ELR (cell line): Measurements from ENCODE around the gene NDUFC2.

ENCODE experiments used
- DNase-seq: peaks from one replicate; pipeline ENCODE4 v3.0.0-alpha.2; 2015; ENCODE audit warnings: low read depth

NDUFC2 gene

GRCh38 chr11:78079232-78080083 lies at the start of gene NDUFC2:
TSS of gene NDUFC2 (minus strand) at chr11:78079862. CDS start at chr11:78079744, 118 bp downstream.
- DNase-seq = peak; percentile 88

DNA sequence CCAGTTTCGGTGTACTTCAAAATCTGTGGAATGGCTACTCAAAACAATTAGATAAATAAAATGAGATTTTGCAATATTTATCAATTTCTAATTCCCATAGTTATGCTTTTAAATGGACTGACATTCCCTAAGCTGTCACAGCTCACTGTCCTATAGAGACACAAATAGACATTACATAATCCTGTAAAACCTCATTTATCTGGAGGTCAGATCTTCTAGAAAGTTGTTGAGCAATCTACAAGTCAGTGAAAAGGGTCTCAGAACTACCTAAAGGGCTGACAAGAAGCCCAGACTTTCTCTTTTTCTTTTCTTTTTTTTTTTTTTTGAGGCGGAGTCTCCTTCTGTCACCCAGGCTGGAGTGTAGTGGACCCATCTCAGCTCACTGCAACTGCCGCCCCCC lies 47.7 kb upstream of the NDUFC2 start:
- DNase-seq = no peak

GRCh38 chr11:78112582-78113275 lies 33.1 kb upstream of the NDUFC2 start:
- DNase-seq = no peak

GRCh38 chr11:78111298-78111697 lies 31.6 kb upstream of the NDUFC2 start:
- DNase-seq = no peak

- DNase-seq = peak; percentile 68
Measured at GRCh38 chr11:78110830-78111229, 31.2 kb upstream of the NDUFC2 start.

DNA sequence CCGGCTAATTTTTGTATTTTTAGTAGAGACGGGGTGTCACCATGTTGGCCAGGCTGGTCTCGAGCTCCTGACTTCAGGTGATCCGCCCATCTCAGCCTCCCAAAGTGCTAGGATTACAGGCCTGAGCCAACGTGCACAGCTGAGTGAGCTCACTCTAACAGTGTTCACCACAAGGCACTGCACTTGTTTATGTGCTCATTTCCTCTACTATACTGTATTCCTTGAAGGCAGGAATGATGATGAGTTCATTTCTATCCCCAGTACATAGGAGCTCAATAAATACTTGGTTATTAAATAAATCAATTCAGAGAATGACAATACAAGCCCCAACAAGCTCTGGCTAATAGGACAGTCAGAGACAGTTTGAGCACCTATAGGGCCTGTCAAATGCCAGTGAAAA lies 30.7 kb upstream of the NDUFC2 start:
- peak; percentile 35 for DNase-seq

DNA sequence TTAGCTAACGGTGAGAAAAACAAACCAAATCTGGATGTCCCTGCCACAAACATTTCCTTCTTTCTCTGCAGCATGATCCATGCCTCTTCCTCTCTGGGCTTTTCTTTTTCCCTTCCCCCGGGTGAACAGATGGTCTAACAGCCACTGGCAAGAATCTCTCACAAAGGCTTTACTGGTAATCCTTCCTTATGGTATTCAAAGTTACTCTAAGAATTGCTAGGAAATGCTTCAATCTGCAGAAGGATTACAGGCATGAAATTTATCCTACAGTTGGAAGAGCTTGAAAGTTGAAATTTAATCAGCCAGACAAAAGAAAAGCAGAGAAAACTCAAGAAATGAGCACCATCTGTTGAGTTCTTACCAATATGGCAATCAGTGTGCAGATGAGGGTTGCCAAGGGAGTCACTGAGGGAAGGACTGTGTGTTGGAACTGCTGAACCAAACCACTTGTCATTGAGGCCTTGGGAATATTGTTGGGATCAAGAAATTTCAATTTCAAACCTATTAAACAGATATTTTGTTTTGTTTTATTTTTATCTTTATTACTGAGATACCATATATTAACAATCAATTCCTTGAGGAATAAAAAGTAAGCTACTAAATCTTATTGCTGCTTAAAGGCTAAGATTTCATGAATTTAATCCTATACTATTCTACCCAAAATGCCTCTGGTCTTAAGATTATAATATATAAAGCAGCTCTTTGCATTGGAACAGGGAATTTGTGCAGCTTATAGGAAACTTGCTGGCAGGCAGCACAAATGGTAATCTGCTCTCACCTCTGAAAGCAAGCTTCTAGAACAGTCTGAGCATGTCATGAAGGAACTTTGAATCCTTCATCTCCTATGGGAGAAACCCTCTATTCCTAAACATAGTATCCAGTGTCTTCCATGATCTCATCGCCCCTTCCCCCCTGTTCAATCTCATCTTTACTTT lies 29.7 kb upstream of the NDUFC2 start:
- DNase-seq = no peak

GRCh38 chr11:78100676-78101472 lies 21.2 kb upstream of the NDUFC2 start:
- no peak for DNase-seq

DNA sequence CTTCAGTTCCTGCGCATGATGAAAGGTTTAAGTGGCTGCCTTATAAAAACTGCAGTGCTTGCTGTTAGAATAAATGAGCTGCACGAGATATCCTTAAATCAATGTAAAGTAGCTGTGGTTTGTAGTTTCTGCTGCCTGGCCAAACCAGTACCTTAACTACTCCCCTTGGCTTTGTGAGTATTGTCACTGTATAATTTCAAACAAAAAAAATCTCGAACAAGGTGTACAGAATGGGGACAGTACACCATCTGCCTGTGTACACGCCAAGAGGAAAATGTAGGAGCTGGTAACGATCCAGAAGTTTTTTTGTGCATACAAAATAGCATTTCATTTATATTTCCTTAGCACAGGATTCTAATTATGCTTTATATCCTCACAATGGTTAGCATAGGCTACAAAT lies 20.6 kb upstream of the NDUFC2 start:
- no peak for DNase-seq

- no peak for DNase-seq
Measured at GRCh38 chr11:78099666-78100065, 20.0 kb upstream of the NDUFC2 start.

DNA sequence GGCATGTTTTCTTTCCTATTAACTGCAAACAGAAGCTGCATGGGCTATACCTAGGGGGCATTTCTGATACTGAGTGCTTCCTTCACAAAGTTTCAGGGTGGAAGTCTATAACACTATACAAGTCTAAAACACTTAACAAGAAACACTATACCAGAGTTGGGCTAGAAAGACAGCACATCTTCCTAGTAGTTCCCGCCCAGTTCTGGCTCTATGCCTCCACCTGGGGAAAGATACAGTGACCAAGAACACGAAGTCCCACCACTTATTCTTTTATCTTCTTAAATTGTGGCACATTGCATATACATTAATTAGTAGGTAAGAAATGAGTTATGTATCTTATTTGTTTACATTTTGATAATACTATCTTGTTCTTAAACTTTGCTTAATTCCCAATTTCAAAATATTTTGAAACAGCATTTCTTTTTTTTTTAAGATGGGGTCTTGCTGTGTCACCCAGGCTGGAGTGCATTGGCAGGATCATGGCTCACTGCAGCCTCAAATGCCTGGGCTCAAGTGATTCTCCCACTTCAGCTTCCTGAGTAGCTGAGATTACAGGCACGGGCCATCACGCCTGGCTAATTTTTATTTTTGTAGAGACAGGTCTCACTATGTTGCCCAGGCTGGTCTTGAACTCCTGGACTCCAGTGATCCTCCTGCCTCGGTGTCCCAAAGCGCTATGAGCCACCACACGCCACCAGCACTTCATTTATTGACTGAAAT lies 18.2 kb upstream of the NDUFC2 start:
- DNase-seq = no peak

DNA sequence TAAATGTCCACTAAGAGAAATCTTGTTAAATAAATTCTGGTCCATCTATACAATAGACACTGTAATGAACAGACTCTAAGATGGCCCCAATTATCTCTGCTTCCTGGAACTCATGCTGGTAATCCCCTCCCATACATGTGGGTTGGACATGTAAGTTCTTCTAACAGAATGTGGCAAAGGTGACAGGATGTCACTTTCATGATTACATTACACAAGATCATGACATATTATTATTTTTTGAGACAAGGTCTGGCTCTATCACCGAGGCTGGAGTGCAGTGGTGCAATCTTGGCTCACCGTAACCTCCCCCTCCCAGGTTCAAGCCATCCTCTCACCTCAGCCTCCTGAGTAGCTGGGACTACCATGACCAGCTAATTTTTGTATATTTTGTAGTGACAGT lies 14.6 kb upstream of the NDUFC2 start:
- DNase-seq = no peak

DNA sequence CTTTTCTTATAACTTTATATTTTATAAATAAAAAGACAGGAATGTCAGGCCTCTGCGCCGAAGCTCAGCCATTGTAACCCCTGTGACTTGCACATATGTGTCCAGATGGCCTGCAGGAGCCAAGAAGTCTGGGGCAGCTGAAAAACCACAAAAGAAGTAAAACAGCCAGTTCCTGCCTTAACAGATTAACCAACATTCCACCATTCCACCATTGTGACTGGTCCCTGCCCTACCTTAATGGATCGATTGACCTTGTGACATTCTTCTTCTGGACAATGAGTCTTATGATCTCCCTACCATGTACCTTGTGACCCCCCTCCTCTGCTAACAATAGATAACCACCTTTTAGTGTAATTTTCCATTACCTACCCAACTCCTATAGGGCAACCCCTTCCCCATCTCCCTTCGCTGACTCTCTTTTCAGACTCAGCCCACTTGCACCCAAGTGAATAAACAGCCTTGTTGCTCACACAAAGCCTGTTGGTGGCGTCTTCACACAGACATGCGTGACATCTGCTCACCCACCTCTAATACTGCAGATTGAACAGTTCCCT lies 6.9 kb upstream of the NDUFC2 start:
- DNase-seq = peak; percentile 15

- DNase-seq = no peak
Measured at GRCh38 chr11:78085972-78086371, 6.3 kb upstream of the NDUFC2 start.

DNA sequence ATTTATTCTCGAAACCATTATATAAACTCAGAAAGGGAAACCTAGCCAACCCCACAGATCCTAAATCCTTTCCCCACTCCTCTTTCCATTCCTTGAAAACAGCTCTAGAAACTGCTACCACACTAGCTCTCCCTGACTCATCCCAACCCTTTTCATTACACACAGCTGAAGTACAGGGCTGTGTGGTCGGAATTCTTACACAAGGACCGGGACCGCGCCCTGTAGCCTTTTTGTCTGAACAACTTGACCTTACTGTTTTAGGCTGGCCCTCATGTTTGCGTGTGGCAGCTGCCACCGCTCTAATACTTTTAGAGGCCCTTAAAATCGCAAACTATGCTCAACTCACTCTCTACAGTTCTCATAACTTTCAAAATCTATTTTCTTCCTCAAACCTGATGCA lies 4.8 kb upstream of the NDUFC2 start:
- peak; percentile 49 for DNase-seq

DNA sequence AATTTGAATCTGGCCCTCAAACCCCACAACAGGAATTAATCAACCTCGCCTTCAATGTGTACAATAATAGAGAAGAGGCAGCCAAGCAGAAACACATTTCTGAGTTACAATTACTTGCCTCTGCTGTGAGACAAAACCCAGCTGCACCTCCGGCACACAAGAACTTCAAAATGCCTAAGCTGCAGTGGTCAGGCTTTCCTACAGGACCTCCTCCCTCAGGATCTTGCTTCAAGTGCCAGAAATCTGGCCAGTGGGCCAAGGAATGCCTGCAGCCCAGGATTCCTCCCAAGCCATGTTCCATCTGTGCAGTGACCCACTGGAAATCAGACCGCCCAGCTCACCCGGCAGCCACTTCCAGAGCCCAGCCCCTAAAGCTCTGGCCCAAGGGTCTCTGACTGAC lies 3.4 kb upstream of the NDUFC2 start:
- no peak for DNase-seq

DNA sequence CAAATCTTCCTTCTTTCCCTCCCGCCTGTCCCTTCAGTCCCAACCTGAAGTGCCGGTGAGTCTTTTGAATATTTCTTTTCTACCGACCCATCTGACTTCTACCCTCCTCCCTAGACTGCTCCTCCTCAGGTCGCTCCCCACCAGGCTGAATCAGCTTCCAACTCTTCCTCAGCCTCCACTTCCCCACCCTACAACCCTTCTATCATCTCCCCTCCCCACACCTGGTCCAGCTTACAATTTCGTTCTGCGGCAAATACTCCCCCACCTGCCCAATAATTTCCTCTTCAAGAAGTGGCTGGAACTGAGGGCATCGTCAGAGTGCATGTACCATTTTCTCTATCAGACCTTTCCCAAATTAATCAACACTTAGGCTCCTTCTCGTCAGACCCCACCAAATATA lies 2.5 kb upstream of the NDUFC2 start:
- DNase-seq = no peak

DNA sequence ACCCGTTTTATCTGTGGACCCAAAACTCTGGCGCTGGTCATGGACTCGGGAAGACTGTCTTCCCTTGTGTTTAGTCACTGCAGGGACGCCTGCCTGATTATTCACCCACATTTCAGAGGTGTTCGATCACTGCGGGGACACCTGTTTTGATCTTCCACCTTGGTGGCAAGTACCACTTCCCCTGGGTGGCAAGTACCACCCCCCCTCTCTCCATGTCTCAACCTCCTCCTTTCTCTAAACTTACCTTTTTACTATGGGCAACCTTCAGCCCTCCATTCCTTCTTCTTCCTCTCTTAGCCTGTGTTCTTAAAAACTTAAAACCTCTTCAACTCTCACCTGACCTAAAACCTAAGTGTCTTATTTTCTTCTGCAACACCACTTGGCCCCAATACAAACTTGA lies 1.9 kb upstream of the NDUFC2 start:
- DNase-seq = no peak

DNA sequence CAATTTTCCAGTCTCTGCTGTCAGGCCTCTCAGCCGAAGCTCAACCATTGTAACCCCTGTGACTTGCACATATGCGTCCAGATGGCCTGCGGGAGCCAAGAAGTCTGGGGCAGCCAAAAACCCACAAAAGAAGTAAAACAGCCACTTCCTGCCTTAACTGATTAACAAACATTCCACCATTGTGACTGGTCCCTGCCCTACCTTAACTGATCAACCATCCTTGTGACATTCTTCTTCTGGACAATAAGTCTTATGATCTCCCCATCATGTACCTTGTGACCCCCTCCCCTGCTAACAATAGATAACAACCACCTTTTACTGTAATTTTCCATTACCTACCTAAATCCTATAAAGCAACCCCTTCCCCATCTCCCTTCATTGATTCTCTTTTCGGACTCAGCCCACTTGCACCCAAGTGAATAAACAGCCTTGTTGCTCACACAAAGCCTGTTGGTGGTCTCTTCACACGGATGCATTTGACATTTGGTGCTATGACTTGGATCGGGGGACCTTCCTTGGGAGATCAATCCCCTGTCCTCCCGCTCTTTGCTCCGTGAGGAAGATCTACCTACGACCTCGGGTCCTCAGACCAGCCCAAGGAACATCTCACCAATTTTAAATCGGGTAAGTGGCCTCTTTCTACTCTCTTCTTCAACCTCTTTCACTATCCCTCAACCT lies 1.3 kb upstream of the NDUFC2 start:
- peak; percentile 88 for DNase-seq
